ENCODE data around the gene FGF14. TPM values are rescaled to one million over a fixed set of nuclear protein-coding genes. Genes with fewer than 3 reads are reported as not detected.
A peak's percentile ranks its signal among the peaks of the same experiment; 100 is the strongest.

The FGF14 gene
- total and polyA plus RNA-seq, 2 donors (not counting 3 experiments of a cell fraction or from before 2014, with no cell fraction given) = not detected

DNA sequence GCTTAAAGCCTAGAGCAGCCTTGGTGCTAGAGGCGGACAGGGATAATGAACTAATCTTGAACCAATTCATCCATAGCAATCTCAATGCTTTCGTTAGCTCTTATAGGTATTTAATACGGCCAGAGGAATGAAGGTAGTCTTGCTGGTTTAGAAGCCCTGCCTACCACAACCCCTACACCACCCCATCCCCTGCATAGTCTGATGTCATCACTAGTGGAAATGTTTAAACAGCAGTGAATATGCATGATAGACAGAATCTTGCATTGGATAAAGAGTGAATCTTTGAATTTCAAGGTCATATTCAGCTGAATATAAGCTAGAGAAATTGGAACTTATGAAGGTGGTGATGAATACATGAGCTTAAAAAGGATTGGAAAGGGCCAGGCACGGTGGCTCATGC lies 627.5 kb downstream of the FGF14 start:
- peaks cover 4% of the 10 kb centered on the region for H3K4me1 ChIP-seq (ENCODE audit: control insufficient read depth, extremely low read depth, insufficient read depth, low read length)
- no peak overlapping the region for H3K9ac ChIP-seq (replicated peaks; ENCODE audit: extremely low read depth, insufficient read depth, low read length)
- CTCF ChIA-PET = no interaction called here
- DNase-seq (ENCODE audit: low read depth, low spot score) (no peak), FAIRE-seq (no peak)
- no peaks in the 10 kb centered on the region for H3K36me3 ChIP-seq (ENCODE audit: control insufficient read depth in 2 of 2, extremely low read depth in 1 of 2, insufficient read depth in 2 of 2, low read length in 2 of 2)
- no peak overlapping the region for H3K4me3 ChIP-seq (replicated peaks in 1 of 3; ENCODE audit: insufficient read depth in 1 of 3, low read depth in 1 of 3, low read length in 3 of 3)
- H3K9me3 ChIP-seq (replicated peaks; ENCODE audit: control insufficient read depth, insufficient read depth, low read length) = no peaks in the 10 kb centered on the region
- BruUV-seq (replicated peaks) = no TSS peak
- peaks cover 6 to 10% of the 10 kb centered on the region in 2 experiments for H3K27me3 ChIP-seq (ENCODE audit: control insufficient read depth in 2 of 2, insufficient read depth in 2 of 2, low read length in 2 of 2)
- H3K79me2 ChIP-seq (ENCODE audit: control insufficient read depth, insufficient read depth, low read length) = no peaks in the 10 kb centered on the region
- intact Hi-C loops (cut with micrococcal nuclease) = no loop called here
- H3K27ac ChIP-seq (ENCODE audit: insufficient read depth, low read depth, low read length) = no peak overlapping the region
- no peak overlapping the region for H2AFZ ChIP-seq (ENCODE audit: low read depth, low read length)
- POLR2A ChIA-PET = no interaction called here
- TF ChIP-seq POLR2A (IDR thresholded peaks at IDR 0.05; ENCODE audit: low read depth, low read length) (no peak), MAX (IDR thresholded peaks at IDR 0.05; ENCODE audit: insufficient read depth, insufficient read length) (no peak), MYC (IDR thresholded peaks at IDR 0.05; ENCODE audit: low read depth, low read length) (no peak), EZH2 (IDR thresholded peaks at IDR 0.05; ENCODE audit: borderline replicate concordance, low read depth, low read length, severe bottlenecking) (no peak), JUN (IDR thresholded peaks at IDR 0.05; ENCODE audit: borderline replicate concordance, insufficient read depth, insufficient read length, low read depth) (no peak), FOS (IDR thresholded peaks at IDR 0.05; ENCODE audit: borderline replicate concordance, insufficient read depth, low read length) (no peak)
- no peaks in the 10 kb centered on the region for H4K20me1 ChIP-seq (replicated peaks; ENCODE audit: control insufficient read depth, extremely low read depth, insufficient read depth, low read length)
- no peaks in the 10 kb centered on the region for H3K9me1 ChIP-seq (replicated peaks; ENCODE audit: control insufficient read depth, extremely low read depth, insufficient read depth, low read length)
- dilution Hi-C loops (cut with MboI; ENCODE audit: extremely low pct_ligation_motif_present, low sequenced_read_pairs) = loop anchor here (25.0 kb wide), 1 partner anchor 262 kb away; no protein-coding TSS in a partner anchor
- H3K4me2 ChIP-seq (ENCODE audit: insufficient read depth, low read length) = no peak overlapping the region

GRCh38 chr13:101773062-101773461 lies 628.8 kb downstream of the FGF14 start:
- DNase-seq (ENCODE audit: low read depth, low spot score) (peak; percentile 16), FAIRE-seq (peak; percentile 24)
- no peak overlapping the region for H2AFZ ChIP-seq (ENCODE audit: low read depth, low read length)
- peaks cover 3 to 5% of the 10 kb centered on the region in 2 experiments for H3K27me3 ChIP-seq (ENCODE audit: control insufficient read depth in 2 of 2, insufficient read depth in 2 of 2, low read length in 2 of 2)
- H3K4me1 ChIP-seq (ENCODE audit: control insufficient read depth, extremely low read depth, insufficient read depth, low read length) = peaks cover 4% of the 10 kb centered on the region
- TF ChIP-seq GATA2 (IDR thresholded peaks at IDR 0.05; ENCODE audit: insufficient read depth, insufficient read length, low read depth, low read length) (peak; percentile 59), FOS (IDR thresholded peaks at IDR 0.05; ENCODE audit: borderline replicate concordance, insufficient read depth, low read length) (peak; percentile 44), MAX (IDR thresholded peaks at IDR 0.05; ENCODE audit: insufficient read depth, insufficient read length) (no peak)
- H3K4me3 ChIP-seq (replicated peaks in 1 of 3; ENCODE audit: insufficient read depth in 1 of 3, low read depth in 1 of 3, low read length in 3 of 3) = no peak overlapping the region
- no peaks in the 10 kb centered on the region for H3K9me3 ChIP-seq (replicated peaks; ENCODE audit: control insufficient read depth, insufficient read depth, low read length)
- BruUV-seq (replicated peaks) = no TSS peak
- H3K79me2 ChIP-seq (ENCODE audit: control insufficient read depth, insufficient read depth, low read length) = no peaks in the 10 kb centered on the region
- ChIA-PET CTCF (interaction anchor here (1.2 to 1.4 kb wide), 2 partner anchors 628 to 783 kb away, joined by 4 to 6 read pairs; no protein-coding TSS in a partner anchor), POLR2A (no interaction called here)
- no peaks in the 10 kb centered on the region for H3K9me1 ChIP-seq (replicated peaks; ENCODE audit: control insufficient read depth, extremely low read depth, insufficient read depth, low read length)
- no peak overlapping the region for H3K4me2 ChIP-seq (ENCODE audit: insufficient read depth, low read length)
- dilution Hi-C loops (cut with MboI; ENCODE audit: extremely low pct_ligation_motif_present, low sequenced_read_pairs) = loop anchor here (25.0 kb wide), 1 partner anchor 261 kb away; no protein-coding TSS in a partner anchor
- intact Hi-C loops (cut with micrococcal nuclease) = no loop called here
- no peak overlapping the region for H3K27ac ChIP-seq (ENCODE audit: insufficient read depth, low read depth, low read length)
- H3K36me3 ChIP-seq (ENCODE audit: control insufficient read depth in 2 of 2, extremely low read depth in 1 of 2, insufficient read depth in 2 of 2, low read length in 2 of 2) = no peaks in the 10 kb centered on the region
- H4K20me1 ChIP-seq (replicated peaks; ENCODE audit: control insufficient read depth, extremely low read depth, insufficient read depth, low read length) = no peaks in the 10 kb centered on the region
- H3K9ac ChIP-seq (replicated peaks; ENCODE audit: extremely low read depth, insufficient read depth, low read length) = no peak overlapping the region
